PC-9 (cell line): ENCODE results near the gene SF3B2.

Source experiments
- CTCF ChIP-seq: fragments of 200-600 bp; sonication (generic); conservative IDR thresholded peaks from 2 replicates; pipeline ENCODE4 v1.6.1; 2017; ENCODE audit warnings: mixed run types, antibody characterized with exemption, mild to moderate bottlenecking, moderate library complexity
- EZH2 ChIP-seq: fragments of 200-600 bp; sonication (generic); IDR thresholded peaks from 2 replicates; pipeline ENCODE4 v1.8.0; 2017; ENCODE audit warnings: antibody characterized with exemption, low read depth

DNA sequence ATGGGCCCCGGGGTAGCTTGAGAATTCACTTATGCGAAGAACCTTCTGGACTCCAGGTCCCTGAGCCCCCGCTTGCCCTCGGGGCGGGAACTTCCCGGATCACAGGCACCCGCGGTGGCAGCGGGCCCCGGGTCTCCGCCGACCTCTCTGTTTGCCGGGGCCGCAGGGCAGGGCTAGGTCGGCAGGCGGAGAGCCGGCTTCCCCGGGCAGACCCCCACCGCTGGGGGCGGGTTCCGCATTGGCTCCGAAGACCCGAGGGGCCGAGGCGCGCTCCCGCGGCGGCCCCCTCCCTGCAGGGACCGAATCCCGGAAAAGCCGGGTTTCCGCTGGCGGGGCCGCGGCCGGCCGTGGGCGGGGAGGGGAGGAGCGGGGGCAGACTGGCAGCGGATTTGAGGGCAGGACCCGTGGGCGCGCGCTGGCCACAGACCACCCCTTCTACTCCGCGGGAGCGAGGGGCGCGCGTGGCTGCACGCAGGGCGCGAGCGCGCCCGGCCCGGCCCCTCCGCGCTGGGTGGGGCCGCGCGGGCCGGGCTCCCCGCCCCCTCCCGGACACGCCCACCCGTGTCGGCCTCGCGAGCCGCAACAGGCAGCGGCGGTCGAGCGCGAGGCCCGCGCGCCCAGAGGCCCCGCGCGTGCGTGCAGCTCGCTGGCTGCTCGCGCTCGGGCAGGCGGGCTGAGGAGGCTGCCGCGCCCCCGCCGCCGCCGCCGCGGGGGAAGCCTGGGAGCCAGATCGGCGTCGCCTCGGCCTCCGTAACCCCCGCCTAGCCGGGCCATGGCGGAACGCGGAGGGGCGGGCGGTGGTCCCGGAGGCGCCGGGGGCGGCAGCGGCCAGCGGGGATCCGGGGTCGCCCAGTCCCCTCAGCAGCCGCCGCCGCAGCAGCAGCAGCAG is 17.8 kb downstream of the SF3B2 start, which contains the start of gene PACS1:
- TF ChIP-seq CTCF (no peak), EZH2 (no peak)
